GM10248 (cell line): ENCODE measurements around the gene ABLIM2.

Source experiments
- CTCF ChIA-PET: fragments of 300-600 bp; sonication (Branson Sonifier 250); formaldehyde crosslinking; extraction: SDS; loops from one replicate; lab custom pipeline; 2021; ENCODE audit warnings: antibody characterized with exemption; lab: Yijun Ruan, JAX
- POLR2A ChIA-PET: fragments of 350-650 bp; sonication (Branson Sonifier 250); formaldehyde crosslinking; extraction: SDS; loops from one replicate; lab custom pipeline; 2020; ENCODE audit warnings: antibody characterized with exemption; lab: Yijun Ruan, JAX
- DNase-seq: peaks from one replicate; pipeline ENCODE4 v3.0.0; 2012; ENCODE audit errors: extremely low spot score
- CTCF ChIP-seq: IDR thresholded peaks from 2 replicates; pipeline ENCODE4 v1.5.1; 2012; ENCODE audit warnings: mild to moderate bottlenecking, low read depth; ENCODE audit errors: extremely low read depth, missing control alignments, control extremely low read depth

Gene ABLIM2

DNA sequence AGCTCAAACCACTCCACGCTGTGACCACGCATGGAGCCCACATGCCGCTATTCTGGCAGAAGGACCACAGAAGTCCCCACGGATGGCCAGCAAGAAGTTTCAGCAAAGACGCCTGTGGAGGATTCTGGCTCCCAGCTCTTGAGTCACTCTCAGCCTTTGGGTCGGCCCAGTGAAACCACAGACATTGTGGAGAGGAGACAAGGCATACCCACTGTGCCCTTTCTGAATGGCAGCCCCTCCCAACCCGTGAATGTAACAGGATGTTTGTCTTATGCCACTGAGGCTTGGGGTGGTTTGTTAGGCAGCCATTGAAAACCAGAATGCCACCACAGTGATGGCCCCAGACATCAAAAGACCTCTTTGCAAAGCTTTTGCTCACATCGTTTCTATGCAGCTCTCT is 42.7 kb downstream of the ABLIM2 start:
- no peak for TF ChIP-seq CTCF
- CTCF ChIA-PET = no interaction called here
- no peak for DNase-seq
- POLR2A ChIA-PET = no interaction called here

DNA sequence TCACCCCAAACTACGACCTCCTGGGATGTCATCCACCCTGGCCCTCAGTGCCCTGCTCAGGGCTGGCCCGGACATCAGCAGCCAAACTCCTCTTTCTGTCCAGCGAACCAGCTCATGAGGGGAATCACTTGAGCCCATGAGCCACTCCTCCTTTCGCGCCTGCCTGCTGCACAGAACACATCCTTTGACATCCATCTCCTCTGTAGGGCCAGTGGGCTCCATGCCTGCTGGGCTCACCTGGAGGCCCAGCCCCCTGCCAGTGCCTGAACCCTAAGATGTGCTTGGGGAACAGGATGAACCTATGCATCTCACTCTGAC is 43.5 kb downstream of the ABLIM2 start:
- DNase-seq = no peak
- no peak for TF ChIP-seq CTCF
- POLR2A ChIA-PET = no interaction called here
- CTCF ChIA-PET = no interaction called here

- ChIA-PET CTCF (no interaction called here), POLR2A (no interaction called here)
- no peak for TF ChIP-seq CTCF
- DNase-seq = no peak
Observed at GRCh38 chr4:8114456-8115202, 44.0 kb downstream of the ABLIM2 start.

GRCh38 chr4:8113611-8114377 is 44.8 kb downstream of the ABLIM2 start:
- DNase-seq = no peak
- ChIA-PET POLR2A (no interaction called here), CTCF (no interaction called here)
- TF ChIP-seq CTCF = no peak

DNA sequence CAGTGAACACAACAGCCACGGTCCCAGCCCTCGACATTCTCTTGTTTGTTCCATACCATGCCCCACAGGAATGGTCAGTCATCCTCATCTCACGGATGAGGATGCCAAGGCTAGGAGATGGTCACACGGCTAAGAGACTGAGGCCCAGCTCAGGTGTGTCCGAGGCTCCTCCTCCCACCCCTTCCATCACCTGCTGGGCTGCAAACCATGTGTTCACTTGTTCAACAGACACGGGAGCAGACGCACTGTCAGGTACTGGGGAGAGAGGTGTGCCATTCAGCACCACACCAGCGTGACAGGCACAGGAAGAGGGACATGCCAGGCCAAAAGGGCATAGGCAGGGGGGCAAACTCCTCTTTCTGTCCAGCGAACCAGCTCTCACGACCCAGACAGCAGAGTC is 45.9 kb downstream of the ABLIM2 start:
- CTCF ChIA-PET = interaction anchor here (1.0 kb wide), 1 partner anchor 14 kb away, joined by 3 read pairs; no protein-coding TSS in a partner anchor
- DNase-seq = no peak
- no peak for TF ChIP-seq CTCF
- POLR2A ChIA-PET = no interaction called here

DNA sequence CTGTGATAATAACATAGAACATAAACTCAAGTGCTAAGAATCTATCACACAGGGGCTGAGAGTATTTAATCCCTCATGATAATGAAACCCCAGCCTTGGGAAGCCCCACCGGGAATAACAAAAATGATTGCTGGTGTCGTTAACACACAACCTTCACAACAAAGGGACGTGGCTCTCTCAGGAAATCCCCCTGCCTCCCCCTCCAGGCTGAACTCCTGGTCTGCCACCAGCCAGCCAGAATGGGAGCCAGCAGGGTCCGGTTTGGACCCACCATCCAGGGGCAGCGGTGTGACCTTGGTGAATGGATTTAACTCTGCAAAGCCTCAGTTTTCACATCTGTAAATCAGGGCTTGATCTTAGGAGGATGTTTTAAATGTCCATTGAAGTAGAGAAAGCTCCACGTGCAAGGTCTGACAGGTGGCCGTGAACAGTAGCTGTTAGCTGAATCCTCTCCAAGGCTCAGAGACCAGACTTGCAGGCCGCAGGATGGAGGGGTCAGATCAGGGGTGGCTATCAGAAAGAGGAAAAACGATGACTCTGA is 46.5 kb downstream of the ABLIM2 start:
- ChIA-PET CTCF (interaction anchor here (1.0 kb wide), 1 partner anchor 14 kb away, joined by 3 read pairs; no protein-coding TSS in a partner anchor), POLR2A (no interaction called here)
- no peak for TF ChIP-seq CTCF
- DNase-seq = no peak
